GM21737 (cell line): ENCODE data around the gene MEF2C.

ENCODE experiments used
- ATAC-seq: cut with Tn5 transposase; IDR thresholded peaks from one replicate; pipeline ENCODE4 v1.9.1; 2021; ENCODE audit warnings: mild to moderate bottlenecking, moderate library complexity; ENCODE audit not compliant: unreplicated experiment

Gene MEF2C

DNA sequence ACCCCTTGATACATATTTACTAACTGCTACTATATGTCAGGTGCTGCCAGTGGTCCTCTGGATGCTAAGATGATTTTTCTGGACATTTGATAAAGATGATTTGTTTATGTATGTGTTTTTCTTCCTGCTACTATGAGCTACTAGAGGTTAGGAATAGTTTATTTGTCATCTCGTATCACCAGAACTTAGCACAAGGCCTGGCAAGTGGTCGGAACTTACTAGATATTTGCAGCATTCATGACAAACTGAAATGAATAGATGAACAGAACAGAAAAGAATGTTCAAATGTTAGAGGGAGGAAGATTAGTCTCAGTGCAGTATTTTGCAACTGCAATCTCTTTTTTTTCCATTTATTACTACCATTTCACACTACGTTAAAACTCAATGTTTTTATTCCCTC is 114.6 kb downstream of the MEF2C start:
- ATAC-seq: no peak

DNA sequence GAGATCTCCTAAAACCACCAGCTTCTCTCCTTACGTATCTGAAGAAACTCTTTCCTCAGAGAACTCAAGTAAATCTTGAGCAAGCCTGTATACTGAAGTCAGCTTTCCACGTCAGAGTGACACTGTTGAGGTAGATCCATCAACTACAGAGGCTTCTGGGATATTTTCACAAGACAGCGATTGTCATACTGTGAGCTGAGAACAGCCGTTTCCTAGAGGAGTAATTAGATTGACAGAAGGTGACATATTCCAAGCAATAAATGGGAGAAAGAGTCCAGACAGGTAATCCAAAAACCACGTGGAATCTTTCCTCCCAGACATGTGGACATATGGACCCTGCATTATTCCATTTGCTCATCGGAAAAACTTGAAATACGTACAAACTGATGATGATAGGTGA is 117.2 kb downstream of the MEF2C start:
- ATAC-seq: no peak

DNA sequence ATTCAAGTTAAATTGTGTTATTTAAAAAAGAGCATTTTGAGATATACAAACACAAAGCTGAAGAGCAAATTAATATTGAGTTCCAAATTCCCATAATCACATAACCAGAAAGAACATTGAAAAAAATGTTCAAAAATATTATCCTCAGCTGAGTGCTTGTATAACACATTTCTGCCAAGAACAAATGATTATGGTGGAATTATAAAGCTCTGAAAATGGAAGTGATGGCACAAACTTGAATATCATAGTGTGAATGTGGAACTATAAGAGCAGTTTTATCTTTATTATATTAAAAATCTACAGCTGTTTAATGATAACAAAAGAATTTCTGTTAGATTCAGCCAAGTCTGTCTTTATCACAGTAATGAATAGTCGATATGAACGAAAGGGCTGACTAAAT is 117.8 kb downstream of the MEF2C start:
- no peak for ATAC-seq

DNA sequence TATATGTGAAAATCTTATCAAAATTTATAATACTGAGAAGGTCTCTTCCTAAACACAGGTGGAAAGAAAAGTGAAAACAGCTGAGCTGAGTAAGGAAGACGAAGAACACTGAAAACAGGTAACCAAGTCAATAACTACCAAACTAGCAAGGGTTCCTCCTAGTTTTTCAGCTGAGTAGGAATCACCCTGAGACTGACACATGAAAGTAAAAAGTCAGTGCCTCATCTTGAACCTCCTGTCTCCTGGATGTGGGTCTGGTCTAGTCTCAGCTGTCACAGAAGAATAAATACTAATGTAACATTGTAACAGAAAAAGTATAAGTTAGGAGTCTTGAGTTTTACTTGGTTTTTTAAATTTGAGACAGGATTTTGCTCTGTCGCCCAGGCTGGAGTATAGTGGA is 121.0 kb downstream of the MEF2C start:
- ATAC-seq: no peak

DNA sequence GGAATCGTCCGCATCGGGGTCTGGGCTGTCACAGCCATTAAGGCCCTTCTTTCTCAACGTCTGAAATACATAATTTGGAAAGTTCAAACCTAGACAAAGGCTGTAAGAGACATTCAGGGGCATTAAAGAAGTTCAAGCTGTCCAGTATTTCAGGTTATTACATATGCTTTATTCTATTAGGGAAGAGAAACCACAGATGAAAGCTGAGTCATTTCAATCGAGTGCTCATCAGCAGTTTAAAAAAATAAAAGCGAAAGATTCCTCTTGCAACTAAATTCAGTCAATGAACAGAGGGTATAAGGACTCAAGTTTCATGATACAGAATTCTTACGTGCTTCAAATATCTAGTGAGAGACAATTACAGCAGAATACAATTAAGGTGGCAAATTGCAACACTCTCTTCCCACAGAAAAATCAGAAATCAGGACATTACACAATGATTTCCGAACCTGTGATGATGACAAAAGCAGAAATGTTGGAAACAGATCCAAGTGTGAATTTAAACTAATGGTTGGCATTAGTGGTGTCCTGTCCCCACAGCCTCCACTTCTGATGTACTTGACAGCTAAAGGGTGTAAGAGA is 121.6 kb downstream of the MEF2C start:
- ATAC-seq: no peak

DNA sequence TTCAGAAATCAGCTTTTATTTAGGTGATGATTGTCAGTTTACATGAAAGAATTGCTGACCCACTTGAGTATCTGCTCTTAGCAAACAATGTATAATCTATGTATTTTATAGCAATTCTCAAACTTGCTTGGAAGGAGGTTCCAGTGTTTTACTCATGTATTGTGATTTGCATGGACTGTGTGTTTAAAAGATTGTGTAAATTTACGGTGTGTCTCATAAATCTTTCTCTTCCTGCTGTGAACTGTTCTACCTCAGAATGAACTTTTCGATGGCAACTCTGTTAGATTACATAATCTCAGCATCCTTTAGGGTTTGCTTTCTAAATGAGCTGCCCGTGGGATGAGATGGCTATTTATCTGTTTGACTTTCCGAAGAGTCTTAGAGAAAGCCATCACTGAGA is 122.5 kb downstream of the MEF2C start:
- no peak for ATAC-seq

DNA sequence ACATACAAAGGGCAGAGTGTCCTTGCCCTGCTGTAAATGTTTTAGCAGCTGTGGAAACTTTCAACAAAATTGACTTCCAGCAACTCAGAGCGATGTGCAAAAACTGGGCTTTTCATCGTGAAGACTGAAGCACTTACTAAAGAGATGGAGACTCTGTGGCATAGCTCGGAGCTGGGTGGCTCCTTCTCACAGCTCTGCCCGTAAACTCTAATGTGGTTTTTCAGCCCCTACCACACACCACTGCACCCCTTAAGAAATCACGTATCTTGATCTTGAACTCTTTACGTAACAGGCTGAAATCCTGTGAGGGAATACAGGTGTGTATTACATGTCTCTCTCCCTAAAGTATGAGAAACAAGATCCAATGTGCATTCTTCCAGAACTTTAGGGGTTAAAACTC is 124.4 kb downstream of the MEF2C start:
- no peak for ATAC-seq

DNA sequence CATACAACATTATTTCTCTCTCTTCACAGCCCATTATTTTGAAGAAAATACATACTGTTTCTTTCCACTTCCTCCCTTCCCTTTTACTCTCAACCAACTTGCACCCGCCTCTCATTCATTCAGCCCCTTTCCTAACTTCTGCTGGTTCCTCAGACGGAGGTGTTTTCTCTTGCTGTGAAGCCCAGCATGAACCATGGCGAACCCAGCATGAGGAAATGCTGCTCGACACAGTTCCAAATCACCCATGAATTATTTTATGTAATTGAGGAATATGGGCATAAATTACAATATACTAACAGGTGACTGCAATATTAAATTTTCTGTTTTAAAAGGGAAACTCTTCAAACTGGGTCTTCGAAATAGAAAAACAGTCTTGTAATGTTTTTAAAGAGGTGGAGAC is 124.8 kb downstream of the MEF2C start:
- ATAC-seq: no peak

DNA sequence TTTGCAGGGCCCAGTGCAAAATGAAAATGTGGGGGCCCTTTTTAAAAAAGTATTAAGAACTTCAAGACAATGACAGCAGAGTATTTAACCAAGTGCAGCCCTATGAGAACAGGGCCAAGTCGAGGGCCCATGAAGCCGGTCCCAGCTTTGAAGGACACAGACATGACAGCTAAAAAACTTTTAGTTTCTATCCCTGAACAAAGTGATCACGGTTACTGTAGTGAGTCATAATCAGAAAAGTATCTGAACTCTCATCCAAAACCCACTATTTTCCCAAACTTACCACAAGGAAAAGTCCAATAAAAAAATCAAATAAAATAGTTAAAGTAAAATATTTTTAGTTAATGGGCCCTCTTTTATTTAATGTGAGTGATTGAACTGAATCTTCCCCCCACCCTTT is 126.0 kb downstream of the MEF2C start:
- no peak for ATAC-seq

DNA sequence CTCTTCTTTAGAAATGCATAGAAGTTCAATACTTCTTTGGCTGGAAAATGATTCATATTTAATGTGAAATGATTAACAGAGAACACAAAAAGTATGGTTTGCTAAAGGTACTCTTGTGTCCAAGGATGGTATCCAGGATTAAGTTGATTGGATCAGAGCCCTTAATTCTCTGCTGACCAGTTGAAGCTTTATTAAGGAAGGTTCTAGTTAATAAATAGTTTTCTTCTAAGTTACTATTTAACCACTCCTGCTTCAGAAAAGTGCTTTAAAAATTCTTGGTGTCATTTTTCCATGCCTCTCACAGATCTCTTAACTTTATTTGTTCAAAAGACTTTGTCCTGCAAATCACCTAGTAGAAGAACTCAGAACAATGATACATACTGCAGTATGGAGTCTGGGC is 134.3 kb downstream of the MEF2C start:
- ATAC-seq: no peak

DNA sequence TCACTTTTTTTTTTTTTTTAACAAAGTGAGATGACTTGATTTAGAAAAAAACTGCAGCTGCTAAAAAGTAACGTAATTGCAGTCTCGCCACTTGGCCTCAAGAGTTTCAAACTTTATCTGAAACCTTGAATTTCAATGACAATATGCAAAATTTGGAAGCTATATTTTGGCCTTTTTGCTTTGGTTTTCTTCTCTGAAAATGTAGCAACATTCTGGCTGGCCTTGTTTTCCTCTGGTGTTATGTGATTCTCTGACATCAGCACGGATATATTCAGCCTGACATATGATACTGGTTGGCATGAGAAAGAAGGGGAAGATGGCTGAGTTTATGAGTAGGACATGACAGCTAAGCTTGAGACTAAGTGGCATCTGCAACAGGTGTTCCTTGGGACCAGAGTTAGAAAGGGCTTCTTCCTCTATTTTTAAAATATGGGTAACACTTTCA is 136.5 kb downstream of the MEF2C start:
- peak; percentile 66 for ATAC-seq

DNA sequence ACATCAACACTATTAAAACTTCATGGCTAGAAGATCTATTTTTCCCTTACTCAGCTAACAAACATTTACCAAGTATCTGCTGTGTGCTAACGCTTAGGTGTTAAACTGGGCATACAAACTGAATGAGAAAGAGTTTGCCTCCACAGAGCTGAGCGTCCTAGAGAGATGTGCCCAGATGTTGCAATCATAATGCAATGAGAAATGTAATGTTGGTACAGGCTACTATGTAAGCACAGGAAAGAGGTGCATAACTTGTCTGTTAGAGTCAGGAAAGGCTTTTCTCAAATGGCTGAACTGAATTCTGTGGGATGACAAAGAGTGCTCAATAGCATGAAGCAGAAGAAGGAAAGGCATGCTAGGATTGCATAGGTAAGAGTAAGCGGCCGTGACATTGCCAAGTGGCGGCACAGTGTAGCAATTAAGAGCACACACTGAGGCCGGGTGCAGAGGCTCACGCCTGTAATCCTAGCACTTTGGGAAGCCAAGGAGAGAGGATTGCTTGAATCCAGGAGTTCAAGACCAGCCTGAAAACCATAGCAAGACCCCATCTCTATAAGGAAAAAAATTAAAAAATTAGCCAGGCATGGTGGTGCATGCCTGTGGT is 137.8 kb downstream of the MEF2C start:
- no peak for ATAC-seq

DNA sequence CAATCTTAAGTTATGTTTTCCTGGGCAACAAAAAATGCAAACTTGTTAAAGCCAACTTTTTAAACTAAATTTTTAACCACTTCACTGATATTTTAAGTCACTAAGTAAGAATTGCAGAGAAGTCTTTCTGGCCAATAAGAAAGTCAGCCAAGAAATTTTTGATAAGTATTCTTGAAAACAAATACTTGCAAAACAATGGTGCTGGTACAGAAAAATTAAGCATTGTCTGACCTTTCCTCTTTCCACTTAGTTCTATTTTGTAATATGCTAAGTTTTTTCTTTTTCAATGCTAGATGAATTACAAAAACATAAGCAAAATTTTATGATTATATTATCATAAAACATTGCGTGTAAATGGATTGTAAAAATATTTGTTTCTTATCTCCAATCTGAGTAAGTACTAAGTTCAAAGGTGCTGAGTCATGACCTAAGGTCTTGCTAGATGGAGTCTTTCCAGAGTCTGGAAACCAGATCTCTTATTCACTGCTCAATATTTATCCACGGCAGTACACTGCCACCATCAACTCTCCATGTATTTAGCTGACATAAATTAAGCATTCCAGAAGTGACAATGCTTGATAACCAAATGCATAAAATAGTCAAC is 139.7 kb downstream of the MEF2C start:
- no peak for ATAC-seq

DNA sequence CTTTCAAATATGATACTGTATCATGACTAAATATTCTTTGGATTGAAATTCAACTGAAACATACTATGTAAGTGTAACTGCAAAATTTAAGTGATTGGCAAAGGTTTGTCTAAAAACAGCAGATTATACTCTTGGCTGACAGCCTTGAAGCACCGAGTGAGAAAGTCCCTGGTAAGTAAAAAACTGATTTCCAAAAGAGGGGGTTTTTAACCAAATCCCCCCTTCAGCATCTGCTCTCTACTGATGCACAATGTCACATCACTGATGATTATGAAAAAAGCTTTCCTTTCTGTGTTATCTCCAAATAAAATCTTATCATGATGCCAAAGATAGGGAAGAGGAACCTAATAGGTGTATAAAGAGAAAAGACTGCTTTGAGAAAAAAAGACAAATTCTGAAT is 141.0 kb downstream of the MEF2C start:
- no peak for ATAC-seq

DNA sequence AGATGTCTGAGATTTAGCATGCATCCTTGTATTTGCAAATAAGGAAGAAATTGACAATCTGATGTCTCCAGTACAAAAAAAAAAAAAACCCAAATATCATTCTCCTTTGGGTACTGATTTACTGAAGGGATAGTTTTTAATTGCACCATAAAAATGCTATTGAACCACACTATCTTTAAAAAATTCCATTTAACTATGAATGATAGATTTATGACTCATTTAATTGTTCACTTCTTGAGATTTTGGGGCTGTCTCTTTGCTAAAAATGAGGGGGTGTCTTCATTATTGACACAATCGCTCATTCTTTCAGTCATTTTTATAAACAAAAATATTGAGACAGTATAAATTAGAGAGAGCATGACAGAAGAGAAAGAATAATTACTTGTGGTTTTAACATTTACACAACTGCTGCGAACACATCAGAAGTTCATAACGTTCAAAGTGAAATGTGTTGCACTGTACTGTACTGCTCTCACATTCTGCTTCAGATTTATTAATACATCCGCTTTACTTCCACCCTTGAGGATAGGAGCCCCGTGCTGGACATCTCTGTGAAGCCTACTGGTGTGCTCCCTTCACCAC is 142.3 kb downstream of the MEF2C start:
- ATAC-seq: no peak

DNA sequence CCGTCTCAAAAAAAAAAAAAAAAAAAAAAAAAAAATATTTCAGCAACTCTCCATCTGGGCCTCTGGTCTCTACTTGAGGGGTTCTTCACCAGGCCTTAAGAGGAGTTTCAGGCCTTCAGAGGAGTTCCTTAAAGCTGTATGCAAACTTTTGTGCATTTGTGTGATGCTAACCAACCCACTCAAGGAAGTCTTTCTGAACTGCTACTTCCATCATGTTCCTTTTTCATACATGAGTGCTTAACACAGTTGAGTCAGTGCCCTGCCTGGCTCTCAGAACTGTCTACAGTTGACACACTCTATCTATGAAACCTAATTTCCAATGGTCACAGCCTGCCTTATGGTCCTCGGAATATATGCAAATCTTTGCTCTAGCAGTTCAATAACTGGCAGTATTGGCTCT is 146.5 kb downstream of the MEF2C start:
- ATAC-seq: peak; percentile 29

DNA sequence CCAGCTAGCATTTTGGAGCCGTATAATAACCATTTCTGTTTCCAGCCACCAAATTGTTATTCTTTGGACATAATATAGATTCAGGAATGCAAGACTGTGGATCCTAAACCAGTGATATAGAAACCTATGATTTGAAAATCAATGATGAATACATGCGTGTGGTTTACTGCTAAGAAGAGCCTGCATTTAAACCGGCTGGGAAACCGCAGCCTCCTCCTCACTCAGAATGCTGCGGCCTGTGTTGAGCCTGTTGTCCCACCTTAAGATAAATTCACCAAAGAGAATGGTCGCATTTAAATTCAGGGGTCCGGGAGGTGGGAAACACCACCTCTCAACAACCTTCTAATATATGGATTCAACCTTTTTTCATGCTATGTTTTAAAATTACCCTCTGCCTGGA is 148.0 kb downstream of the MEF2C start:
- ATAC-seq: no peak

DNA sequence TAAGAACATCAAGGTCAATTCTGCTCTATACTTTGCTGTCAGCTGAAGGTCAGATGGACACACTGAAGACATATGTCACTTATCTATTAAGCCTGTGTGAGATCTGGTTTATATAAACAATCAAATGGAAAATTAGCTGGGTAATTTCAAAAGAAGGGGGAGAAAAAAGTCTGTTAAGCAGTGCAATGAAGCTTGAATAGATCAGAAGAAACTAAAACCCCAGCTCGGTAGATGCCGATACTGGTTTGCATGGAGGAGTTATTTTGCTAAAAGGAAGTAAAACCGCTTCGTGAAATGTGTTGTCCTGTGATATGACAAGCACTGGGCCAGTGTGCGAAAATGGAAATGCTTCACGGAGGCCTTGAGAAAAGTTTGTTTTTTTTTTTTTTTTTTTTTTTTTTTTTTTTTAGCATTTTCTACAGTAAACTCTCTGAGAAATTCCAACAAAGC is 148.8 kb downstream of the MEF2C start:
- ATAC-seq: peak; percentile 54

DNA sequence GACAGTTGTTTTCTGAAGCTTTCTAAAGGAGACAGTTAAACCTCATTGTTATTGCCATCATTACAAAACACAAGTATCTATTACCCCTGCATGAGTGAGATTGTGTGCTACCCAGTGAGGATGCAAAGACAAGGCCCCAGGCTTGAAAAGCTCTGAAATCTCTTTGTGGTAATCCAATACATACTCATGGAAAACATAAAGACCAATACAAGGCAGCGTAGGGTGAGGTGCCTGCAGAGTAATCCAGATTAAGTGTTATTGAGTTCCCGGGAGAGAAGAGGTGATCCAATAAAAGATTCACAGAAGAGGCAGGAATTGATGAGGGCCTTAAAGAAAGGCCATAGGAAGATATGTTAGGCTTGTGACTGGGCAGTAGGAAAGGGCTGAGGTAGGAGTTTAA is 150.1 kb downstream of the MEF2C start:
- no peak for ATAC-seq

DNA sequence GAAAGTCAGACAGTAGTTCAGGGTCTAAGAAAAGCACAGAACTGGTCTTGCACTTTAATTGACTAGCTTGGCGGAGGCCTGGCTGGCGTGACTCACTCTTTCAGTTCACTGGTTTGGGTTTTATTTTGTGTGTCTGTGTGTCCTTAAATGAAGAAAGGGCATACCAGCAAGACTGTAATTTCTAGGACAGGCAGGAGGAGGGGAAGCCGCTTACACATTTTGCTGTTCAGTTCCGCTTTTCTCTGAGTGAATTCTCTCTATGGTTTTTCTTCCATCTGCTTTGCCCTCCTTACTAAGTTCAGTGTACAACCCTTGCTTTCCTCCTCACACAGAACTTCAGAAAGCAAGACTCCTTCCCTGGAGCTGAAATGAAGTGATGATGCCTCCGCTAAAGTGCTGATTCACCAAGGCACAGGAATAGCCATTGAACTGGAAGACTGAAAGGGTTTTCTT is 150.8 kb downstream of the MEF2C start:
- ATAC-seq: peak; percentile 46

DNA sequence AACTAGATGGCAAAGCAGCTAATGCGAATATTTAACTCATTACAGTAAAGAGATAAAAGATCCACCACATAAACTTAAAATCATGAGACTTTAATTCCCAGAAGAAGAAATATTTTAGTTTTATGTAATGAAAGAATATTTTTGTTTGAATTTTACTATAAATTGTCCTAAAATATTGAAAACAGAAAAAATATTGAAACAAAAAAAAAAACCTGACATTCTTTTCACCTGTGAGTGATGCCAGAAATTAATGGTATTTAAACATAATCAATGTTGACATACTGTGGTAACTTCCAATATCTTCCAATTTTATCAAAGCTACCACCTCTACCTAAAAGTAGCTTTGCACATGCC is 153.2 kb downstream of the MEF2C start:
- no peak for ATAC-seq

DNA sequence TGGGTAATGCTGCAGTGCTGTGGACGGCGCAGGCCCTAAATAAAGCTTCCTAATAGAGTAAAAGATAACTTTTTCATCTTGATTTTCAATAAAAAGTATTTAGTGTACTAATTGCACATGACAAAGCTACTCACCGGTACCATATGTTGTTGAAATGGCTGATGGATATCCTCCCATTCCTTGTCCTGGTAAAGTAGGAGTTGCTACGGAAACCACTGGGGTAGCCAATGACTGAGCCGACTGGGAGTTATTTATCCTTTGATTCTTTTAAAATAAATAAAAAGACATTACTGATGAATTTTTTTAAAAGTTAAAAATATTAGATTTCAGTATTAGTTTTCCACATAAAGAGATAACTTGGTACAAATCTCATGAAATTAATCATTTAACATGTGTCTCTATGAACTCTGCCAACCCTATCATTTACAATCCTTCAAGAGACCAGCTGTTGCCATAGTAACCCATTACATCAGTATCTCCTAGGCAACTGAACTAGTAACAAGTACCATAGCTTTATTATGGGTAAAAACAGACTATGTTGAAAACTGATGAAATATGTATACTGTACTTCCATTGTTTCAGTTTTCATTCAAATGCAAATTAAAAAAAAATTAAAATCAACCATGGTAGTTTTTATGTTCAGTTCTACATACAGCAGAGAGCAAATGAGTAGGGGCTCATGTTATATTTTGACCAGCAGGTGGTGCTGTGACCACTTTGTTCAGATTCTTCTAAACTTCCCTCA is 153.7 kb downstream of the MEF2C start:
- no peak for ATAC-seq
